T-helper 2 cell treated with Interferon-gamma antibody and Interleukin-4, amounts not matched to agents 5 μg/mL and 100 μg/mL, for 36 hours (primary cell): ENCODE results near the gene CAMK1D.

ENCODE experiments used
- DNase-seq: peaks from one replicate; pipeline ENCODE4 v3.0.0; 2021; ENCODE audit warnings: low spot score
- H3K27ac Mint-ChIP-seq: one replicate; pipeline ENCODE4 v1.8.0; 2021; ENCODE audit warnings: mild to moderate bottlenecking, mixed read lengths
- H3K27me3 Mint-ChIP-seq: one replicate; pipeline ENCODE4 v1.8.0; 2021; ENCODE audit warnings: low read depth, mixed read lengths
- H3K36me3 Mint-ChIP-seq: one replicate; pipeline ENCODE4 v1.8.0; 2021; ENCODE audit warnings: low read depth, mixed read lengths
- H3K4me1 Mint-ChIP-seq: one replicate; pipeline ENCODE4 v1.8.0; 2021; ENCODE audit warnings: low read depth, mixed read lengths
- H3K4me3 Mint-ChIP-seq: one replicate; pipeline ENCODE4 v1.8.0; 2022; ENCODE audit warnings: mild to moderate bottlenecking, moderate library complexity, mixed read lengths
- H3K9me3 Mint-ChIP-seq: one replicate; pipeline ENCODE4 v1.8.0; 2021; ENCODE audit warnings: mixed read lengths

The CAMK1D gene

DNA sequence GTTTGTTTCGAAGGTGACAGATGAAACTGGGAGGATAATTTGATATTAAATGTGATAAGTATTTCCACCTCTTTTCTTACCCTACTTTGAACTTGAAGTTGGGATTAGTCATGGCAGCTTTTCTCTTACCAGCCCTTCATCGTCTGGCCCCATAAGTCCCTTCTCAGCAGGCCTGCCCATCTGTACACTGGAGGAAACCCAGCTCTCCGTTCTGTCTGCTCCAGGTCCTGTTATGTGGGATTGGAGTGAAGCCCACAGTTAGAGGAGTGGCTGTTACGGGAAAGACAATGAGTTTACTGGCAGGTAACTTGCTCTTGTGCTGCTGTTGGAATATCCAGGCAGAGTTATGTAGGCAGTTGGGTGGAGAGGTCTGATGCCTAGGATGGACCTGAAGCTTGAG is 127.3 kb downstream of the CAMK1D start:
- Mint-ChIP-seq H3K27me3 (no peaks in the 10 kb centered on the region), H3K9me3 (peaks cover 4% of the 10 kb centered on the region), H3K36me3 (no peaks in the 10 kb centered on the region), H3K4me1 (no peaks in the 10 kb centered on the region), H3K4me3 (no peak overlapping the region), H3K27ac (no peak overlapping the region)
- no peak for DNase-seq

DNA sequence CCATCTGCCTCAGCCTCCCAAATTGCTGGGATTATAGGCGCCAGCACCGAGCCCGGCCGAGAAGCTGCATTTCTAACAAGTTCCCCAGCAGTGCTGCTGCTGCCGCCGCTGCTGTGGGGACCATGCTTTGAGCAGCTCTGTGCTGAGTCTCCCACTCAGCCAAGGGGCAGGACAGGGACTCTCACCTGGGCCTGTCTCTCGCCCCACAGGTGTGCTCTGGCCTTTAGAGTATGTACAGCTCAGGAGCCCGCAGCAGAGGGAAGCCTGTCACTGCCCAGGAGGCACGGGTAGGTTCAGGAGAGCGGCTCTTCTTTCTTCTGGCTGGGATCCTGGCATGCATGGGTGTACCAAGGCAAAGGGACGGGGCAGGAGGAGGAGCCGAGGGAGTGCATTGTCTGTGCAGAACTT is 130.1 kb downstream of the CAMK1D start:
- no peak overlapping the region for H3K4me3 Mint-ChIP-seq
- H3K27me3 Mint-ChIP-seq, result no peaks in the 10 kb centered on the region
- H3K9me3 Mint-ChIP-seq, result peaks cover 4% of the 10 kb centered on the region
- DNase-seq, result no peak
- no peaks in the 10 kb centered on the region for H3K36me3 Mint-ChIP-seq
- no peaks in the 10 kb centered on the region for H3K4me1 Mint-ChIP-seq
- H3K27ac Mint-ChIP-seq, result no peak overlapping the region

DNA sequence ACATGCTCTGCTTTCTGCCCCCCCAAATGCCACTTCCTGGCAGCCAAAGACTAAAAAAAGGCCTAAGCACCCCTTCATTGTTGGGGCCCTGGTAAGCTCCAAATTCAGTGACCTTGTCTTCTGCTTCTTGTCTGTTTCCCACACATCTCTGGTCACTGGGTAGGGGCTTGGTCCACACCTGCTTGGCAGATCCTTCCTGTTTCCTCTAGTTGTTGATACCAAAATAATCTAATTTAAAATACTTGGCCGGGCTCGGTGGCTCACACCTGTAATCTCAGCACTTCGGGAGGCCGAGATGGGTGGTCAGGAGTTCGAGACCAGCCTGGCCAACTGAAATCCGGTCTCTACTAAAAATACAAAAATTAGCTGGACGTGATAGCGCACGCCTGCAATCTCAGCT is 130.6 kb downstream of the CAMK1D start:
- DNase-seq, result no peak
- Mint-ChIP-seq H3K27me3 (no peaks in the 10 kb centered on the region), H3K9me3 (peaks cover 1% of the 10 kb centered on the region), H3K4me1 (peaks cover 1% of the 10 kb centered on the region), H3K4me3 (no peak overlapping the region), H3K36me3 (no peaks in the 10 kb centered on the region), H3K27ac (no peak overlapping the region)

DNA sequence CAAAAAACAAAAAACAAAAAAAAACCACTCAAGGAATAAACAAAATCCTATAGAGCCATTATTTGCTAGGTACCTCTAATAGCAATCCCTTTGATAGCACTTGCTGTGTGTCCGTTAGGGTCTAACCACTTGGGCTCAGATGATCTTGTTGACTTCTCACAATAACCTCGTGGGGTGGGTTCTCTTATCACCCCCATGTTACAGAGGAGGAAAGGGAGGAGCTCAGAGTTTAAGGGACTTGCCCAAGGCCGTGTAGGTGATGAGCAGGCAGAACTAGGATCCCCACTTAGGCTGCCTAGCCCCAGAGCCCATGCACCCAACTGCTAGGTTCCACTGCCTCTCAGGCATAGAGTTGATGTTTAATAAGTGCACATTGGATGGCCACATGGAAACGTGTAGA is 131.1 kb downstream of the CAMK1D start:
- H3K4me1 Mint-ChIP-seq, result peaks cover 7% of the 10 kb centered on the region
- DNase-seq, result no peak

DNA sequence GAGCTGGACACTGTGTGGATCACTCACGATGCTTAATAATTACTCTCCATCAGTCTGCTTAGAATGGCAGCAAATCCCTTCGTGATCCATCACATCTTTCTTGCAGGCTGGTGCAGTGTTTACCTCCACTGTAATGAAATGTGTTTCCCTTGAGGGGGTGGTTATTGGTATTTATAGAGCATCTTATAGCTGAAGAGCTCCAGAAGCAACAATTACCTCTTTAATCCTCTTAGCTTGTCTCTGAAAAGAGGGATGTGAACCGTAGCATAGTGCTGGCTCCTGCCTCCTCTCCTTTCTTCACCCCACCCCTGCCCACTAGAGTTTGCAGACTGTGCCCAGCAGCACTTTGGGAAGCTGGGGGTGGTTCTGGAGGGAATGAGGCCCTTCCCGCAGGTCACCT is 132.6 kb downstream of the CAMK1D start:
- Mint-ChIP-seq H3K4me3 (no peak overlapping the region), H3K9me3 (no peaks in the 10 kb centered on the region), H3K27ac (no peak overlapping the region), H3K36me3 (no peaks in the 10 kb centered on the region), H3K27me3 (no peaks in the 10 kb centered on the region), H3K4me1 (peaks cover 12% of the 10 kb centered on the region)
- DNase-seq, result no peak

More for the DNA sequence above, 131.1 kb downstream of the CAMK1D start:
- Mint-ChIP-seq H3K9me3 (no peaks in the 10 kb centered on the region), H3K4me3 (no peak overlapping the region), H3K27ac (no peak overlapping the region), H3K36me3 (no peaks in the 10 kb centered on the region), H3K27me3 (no peaks in the 10 kb centered on the region)

DNA sequence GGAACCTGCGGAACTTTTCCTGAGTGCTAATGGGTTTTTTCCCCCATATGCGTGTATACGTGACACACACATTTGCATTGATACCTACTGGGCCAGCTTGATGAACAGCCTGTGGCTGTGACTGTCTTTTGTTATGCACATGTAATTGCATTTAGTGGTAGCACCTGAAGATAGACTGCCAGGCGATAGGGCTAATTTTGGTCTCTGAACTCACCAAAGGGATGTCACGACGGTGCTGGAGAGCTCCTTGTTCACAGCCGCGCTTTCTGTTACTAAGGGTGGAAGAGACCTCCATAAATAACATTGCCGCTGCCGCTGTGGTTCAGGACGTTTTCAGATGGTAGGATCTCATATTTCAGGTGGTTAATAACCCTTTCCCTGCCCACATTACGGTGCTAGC is 133.2 kb downstream of the CAMK1D start:
- Mint-ChIP-seq H3K36me3 (no peaks in the 10 kb centered on the region), H3K4me1 (peaks cover 12% of the 10 kb centered on the region), H3K9me3 (no peaks in the 10 kb centered on the region), H3K27me3 (no peaks in the 10 kb centered on the region), H3K4me3 (no peak overlapping the region), H3K27ac (no peak overlapping the region)
- no peak for DNase-seq

DNA sequence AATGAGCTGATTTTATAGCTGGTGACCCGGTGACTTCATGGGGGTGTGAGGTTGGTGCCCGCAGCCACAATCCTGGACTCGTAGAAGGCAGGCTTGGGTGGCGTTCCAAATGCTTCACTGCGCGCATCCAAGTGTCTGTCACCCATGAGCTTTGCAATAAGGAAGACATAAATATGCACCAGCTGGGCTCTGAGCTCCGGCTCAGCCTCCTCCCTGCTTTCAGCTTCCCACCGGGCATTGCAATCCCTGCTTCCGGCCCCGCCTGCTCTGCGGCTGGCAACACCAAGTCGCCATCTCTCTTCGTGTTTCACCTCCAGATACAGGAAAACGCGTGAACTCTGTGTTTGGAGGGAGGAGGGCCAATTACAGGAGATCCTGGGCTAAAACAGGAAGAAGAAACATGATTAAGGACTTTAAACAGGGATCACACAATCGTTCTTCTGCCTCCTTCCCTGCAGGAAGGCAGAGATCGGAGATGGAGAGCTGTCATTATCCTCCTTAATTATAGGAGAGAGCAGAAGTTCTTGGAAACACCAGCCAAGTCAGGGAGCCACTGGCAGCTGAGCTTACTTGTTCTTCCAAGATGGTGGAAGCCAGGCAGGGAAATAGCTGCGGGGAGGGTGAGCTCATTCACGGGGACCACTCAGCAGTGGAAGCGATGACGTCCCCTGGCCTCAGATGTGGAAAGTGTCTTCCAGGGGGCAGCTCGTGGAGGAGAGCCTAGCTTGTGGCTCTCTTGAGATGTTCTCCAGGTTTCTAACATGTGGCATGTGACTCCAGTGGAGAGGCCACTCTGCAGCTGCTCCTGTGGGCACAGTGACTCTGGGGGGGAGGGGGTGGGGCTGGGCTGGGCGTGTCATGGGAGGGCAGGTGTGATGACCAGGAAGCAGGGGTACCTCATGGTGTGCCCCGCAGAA is 134.9 kb downstream of the CAMK1D start:
- no peak for DNase-seq
- Mint-ChIP-seq H3K36me3 (no peaks in the 10 kb centered on the region), H3K27ac (no peak overlapping the region)

DNA sequence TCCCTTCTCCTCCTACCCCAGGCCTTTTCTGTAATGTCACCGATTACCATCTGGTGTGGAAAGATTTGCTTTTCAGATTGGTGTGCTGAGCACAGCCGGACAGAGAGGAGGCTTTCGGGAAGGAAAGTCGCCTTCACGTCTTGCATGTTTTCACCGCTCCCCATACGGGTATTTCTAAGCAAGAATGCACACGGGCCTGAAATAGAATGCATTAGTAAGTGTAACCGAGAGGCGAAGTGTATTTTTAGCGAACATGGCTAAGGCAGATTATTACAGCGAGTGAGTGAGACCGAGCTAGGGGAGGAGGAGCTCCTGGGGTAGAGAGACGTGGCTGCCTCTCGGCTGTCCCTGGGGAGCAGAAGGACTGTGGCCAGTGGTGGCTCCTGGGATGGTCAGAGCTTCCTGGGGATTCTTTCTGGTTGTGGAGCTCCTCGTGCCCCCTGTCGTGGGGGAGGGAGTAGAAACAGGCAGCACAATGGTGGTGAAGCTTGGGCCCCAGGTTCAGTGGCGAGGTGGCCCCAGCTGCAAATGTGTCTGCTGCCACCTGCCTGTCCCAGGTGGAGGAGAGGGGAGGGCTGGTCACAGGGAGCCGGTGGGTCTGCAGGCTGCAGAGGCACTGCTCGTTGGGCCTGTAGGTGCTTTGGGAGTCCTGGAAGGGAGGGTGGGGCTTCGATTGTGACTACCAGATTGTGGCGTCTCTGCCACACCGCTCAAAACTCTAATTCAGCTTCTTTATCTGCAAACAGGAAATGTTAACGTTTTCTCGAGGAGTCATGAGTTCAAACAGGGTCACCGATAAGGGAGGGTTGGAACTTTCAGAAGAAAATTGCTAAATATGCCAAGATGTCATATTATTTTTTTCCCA is 135.8 kb downstream of the CAMK1D start:
- Mint-ChIP-seq H3K4me1 (peaks cover 12% of the 10 kb centered on the region), H3K9me3 (no peaks in the 10 kb centered on the region), H3K27ac (peak overlapping the region; percentile 41), H3K4me3 (peak overlapping the region; percentile 45), H3K36me3 (no peaks in the 10 kb centered on the region), H3K27me3 (no peaks in the 10 kb centered on the region)
- no peak for DNase-seq

More for the DNA sequence above, 134.9 kb downstream of the CAMK1D start:
- no peaks in the 10 kb centered on the region for H3K27me3 Mint-ChIP-seq
- H3K9me3 Mint-ChIP-seq, result no peaks in the 10 kb centered on the region
- peaks cover 12% of the 10 kb centered on the region for H3K4me1 Mint-ChIP-seq
- no peak overlapping the region for H3K4me3 Mint-ChIP-seq

DNA sequence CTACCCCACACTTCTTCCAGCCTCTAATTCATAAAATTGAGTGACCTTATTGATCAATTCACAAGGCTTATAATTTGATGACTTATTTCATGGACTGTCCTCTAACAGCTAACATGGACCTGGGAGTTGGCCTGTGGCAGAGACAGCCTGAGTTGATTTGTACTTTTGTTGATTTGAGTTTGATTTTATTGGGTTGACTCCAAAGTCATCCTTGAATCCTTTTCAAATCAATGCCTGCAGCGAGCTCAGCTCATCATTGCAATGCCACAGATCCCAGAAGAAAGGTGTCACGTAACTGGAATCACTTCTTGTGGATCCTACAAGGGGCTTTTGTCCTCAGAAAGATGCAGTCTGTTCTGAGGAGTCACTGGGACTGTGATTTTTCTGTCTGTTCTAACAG is 138.0 kb downstream of the CAMK1D start:
- Mint-ChIP-seq H3K9me3 (no peaks in the 10 kb centered on the region), H3K36me3 (no peaks in the 10 kb centered on the region), H3K4me1 (peaks cover 12% of the 10 kb centered on the region), H3K27me3 (no peaks in the 10 kb centered on the region), H3K4me3 (no peak overlapping the region), H3K27ac (no peak overlapping the region)
- no peak for DNase-seq

DNA sequence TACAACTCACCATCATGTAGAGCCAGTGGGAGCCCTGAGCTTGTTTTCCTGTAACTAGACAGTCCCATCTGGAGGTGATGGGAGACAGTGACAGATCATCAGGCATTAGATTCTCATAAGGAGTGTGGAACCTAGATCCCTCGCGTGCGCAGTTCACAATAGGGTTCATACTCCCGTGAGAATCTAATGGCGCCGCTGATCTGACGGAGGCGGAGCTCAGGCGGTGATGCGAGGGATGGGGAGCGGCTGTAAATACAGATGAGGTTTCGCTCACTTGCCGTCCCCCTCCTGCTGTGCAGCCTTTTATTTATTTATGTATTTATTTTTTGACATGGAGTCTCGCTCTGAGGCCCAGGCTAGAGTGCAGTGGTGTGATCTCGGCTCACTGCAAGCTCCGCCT is 139.3 kb downstream of the CAMK1D start:
- peaks cover 12% of the 10 kb centered on the region for H3K4me1 Mint-ChIP-seq
- peaks cover under 1% of the 10 kb centered on the region for H3K27me3 Mint-ChIP-seq
- no peak overlapping the region for H3K27ac Mint-ChIP-seq
- no peak overlapping the region for H3K4me3 Mint-ChIP-seq
- no peaks in the 10 kb centered on the region for H3K9me3 Mint-ChIP-seq
- DNase-seq, result no peak
- H3K36me3 Mint-ChIP-seq, result no peaks in the 10 kb centered on the region

DNA sequence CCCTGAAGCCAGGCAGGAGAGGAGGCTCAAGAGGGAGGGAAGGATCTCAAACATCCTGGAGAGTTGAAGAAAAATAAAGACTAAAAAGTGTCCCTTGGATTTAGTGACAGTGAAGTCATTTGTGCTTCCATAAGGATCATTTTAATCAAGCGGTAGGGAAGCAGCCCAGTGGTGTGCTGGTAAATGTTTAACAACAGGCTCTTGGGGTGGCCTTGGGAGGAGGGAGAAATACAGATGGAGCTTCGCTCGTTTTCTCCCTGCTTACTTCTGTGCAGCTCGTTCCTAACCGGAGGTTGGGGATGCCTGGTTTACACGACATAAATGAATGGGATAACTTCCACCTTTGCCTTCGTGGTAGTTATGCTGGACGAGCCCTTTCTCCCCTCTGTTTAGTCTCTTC is 140.0 kb downstream of the CAMK1D start:
- DNase-seq, result no peak
- no peaks in the 10 kb centered on the region for H3K36me3 Mint-ChIP-seq
- H3K4me3 Mint-ChIP-seq, result no peak overlapping the region
- H3K4me1 Mint-ChIP-seq, result peaks cover 12% of the 10 kb centered on the region
- H3K27me3 Mint-ChIP-seq, result peaks cover 2% of the 10 kb centered on the region
- no peaks in the 10 kb centered on the region for H3K9me3 Mint-ChIP-seq
- no peak overlapping the region for H3K27ac Mint-ChIP-seq

DNA sequence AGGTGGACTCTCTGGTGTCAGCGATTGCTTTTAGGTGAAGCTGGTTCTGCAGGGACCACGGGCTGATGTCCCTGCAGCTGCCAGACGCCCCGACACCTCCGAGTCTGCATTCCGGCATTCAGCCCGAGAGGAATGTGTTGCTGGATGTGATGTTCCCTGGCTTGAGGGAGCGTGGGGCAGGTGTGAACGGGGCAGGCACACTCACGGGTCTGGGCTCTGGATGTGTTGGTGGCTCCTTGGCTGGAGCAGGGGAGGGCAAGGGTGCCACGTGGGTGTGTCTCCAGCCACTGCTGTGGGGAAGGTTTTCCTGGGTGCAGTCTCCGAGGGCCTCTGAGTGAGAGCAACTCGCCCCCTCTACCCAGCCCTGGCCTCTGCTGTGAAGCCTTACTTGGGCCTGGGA is 140.5 kb downstream of the CAMK1D start:
- Mint-ChIP-seq H3K4me3 (no peak overlapping the region), H3K27ac (no peak overlapping the region), H3K4me1 (peaks cover 11% of the 10 kb centered on the region), H3K36me3 (no peaks in the 10 kb centered on the region), H3K9me3 (no peaks in the 10 kb centered on the region), H3K27me3 (peaks cover 2% of the 10 kb centered on the region)
- no peak for DNase-seq

DNA sequence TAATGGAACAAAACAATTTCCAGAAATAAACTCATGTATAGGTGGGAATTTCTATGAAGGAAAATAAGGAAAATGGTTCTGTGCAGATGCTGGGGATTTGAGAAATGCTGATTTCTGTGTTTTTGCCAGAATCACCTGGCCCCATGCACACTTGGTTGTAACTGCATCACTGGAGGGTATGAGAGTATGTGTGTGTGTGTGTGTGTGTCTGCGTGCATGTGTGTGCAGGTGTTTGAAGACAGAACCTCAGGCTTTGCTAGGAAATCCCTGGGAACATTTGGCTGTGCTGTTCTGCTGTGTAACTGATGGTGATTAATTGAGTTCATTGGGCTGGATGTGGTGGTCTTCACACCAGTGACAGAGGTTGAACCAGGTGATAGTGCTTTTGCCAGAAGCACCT is 141.6 kb downstream of the CAMK1D start:
- Mint-ChIP-seq H3K4me3 (no peak overlapping the region), H3K27me3 (peaks cover 2% of the 10 kb centered on the region), H3K36me3 (no peaks in the 10 kb centered on the region), H3K4me1 (no peaks in the 10 kb centered on the region), H3K27ac (no peak overlapping the region), H3K9me3 (no peaks in the 10 kb centered on the region)
- no peak for DNase-seq

DNA sequence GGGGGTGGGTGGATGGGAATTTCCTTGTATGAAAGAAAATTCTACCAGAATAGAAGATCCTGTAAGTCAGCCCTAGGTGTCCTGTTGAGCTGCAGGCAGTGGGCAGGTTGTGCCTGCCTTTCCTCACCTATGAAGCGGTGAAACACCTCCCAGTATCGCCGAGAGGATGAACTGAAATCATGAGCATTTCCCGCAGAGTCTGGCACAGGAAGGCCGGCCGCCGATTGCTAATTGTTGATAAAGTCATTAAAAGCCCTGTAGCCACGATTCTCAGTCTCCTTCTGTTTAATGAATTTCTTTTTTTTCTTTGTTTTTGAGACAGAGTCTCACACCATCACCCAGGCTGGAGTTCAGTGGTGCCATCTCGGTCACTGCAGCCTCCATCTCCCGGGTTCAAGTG is 142.1 kb downstream of the CAMK1D start:
- no peak overlapping the region for H3K27ac Mint-ChIP-seq
- no peaks in the 10 kb centered on the region for H3K36me3 Mint-ChIP-seq
- no peak overlapping the region for H3K4me3 Mint-ChIP-seq
- DNase-seq, result no peak
- H3K27me3 Mint-ChIP-seq, result peaks cover 2% of the 10 kb centered on the region
- no peaks in the 10 kb centered on the region for H3K9me3 Mint-ChIP-seq
- no peaks in the 10 kb centered on the region for H3K4me1 Mint-ChIP-seq
